Naive thymus-derived CD4-positive, alpha-beta T cell (primary cell): Measurements from ENCODE around the gene SOWAHC. TPM values are rescaled to one million over a fixed set of nuclear protein-coding genes. Genes with fewer than 3 reads are reported as not detected.
"Not testable (repeated sequence)": the region's sequence is repeated elsewhere in the genome, so short reads cannot be mapped to it uniquely, and the experiment has no call there.

Source experiments
- ATAC-seq: fragments of 150-1000 bp; cut with Tn5 transposase; 2 replicates; pipeline ENCODE4 v1.10.0; 2021; ENCODE audit warnings: mild to moderate bottlenecking, moderate library complexity
- CTCF ChIA-PET: fragments of 350-600 bp; sonication (Branson Sonifier 250); formaldehyde crosslinking; loops from one replicate; lab custom pipeline; 2021; ENCODE audit warnings: antibody characterized with exemption; lab: Charles Lee
- POLR2A ChIA-PET: fragments of 350-600 bp; sonication (Branson Sonifier 250); formaldehyde crosslinking; loops from one replicate; lab custom pipeline; 2021; ENCODE audit warnings: antibody characterized with exemption, inconsistent platforms; lab: Charles Lee
- DNase-seq, 9 donors: peaks; one replicate each; pipeline versions ENCODE4 v3.0.0 to v3.0.0-alpha.2; 2020 to 2022; ENCODE audit warnings: mixed read lengths in 1 of 9
- H3K27ac ChIP-seq: one replicate; pipeline ENCODE4 v1.7.0; 2013; ENCODE audit warnings: mild to moderate bottlenecking, low read depth, low read length, moderate library complexity
- H3K27me3 ChIP-seq, 2 donors: one replicate each; pipeline ENCODE4 v1.7.0; 2013; ENCODE audit warnings: low read length in 2 of 2, mild to moderate bottlenecking in 2 of 2, moderate library complexity in 2 of 2; ENCODE audit not compliant: control insufficient read depth in 2 of 2, insufficient read depth in 2 of 2
- H3K36me3 ChIP-seq, 3 experiments: 1 replicate in 2 of 3; 2 replicates in 1 of 3; pipeline ENCODE4 v1.7.0; 2013; ENCODE audit warnings: low read length in 3 of 3, mild to moderate bottlenecking in 3 of 3, moderate library complexity in 1 of 3; ENCODE audit not compliant: insufficient read depth in 3 of 3, control insufficient read depth in 2 of 3
- H3K4me1 ChIP-seq, 2 donors: one replicate each; pipeline ENCODE4 v1.7.0; 2013; ENCODE audit warnings: low read length in 2 of 2, mild to moderate bottlenecking in 2 of 2, moderate library complexity in 1 of 2; ENCODE audit not compliant: control insufficient read depth in 2 of 2, insufficient read depth in 2 of 2
- H3K4me3 ChIP-seq: 2 replicates; pipeline ENCODE4 v1.7.0; 2013; ENCODE audit warnings: mild to moderate bottlenecking, low read length
- H3K9me3 ChIP-seq, 3 experiments: 1 replicate in 2 of 3; 2 replicates in 1 of 3; pipeline ENCODE4 v1.7.0; 2013; ENCODE audit warnings: low read length in 3 of 3; ENCODE audit not compliant: control insufficient read depth in 2 of 3
- H3K27ac Mint-ChIP-seq, 9 donors: one replicate each; pipeline ENCODE4 v1.8.0; 2020 to 2022; ENCODE audit warnings: mixed read lengths in 9 of 9, mild to moderate bottlenecking in 8 of 9, moderate library complexity in 5 of 9, inconsistent platforms in 2 of 9
- H3K27me3 Mint-ChIP-seq, 5 donors: one replicate each; pipeline ENCODE4 v1.8.0; 2021 to 2022; ENCODE audit warnings: mixed read lengths in 5 of 5, mild to moderate bottlenecking in 1 of 5
- H3K36me3 Mint-ChIP-seq, 5 donors: one replicate each; pipeline ENCODE4 v1.8.0; 2020 to 2022; ENCODE audit warnings: mixed read lengths in 5 of 5, mild to moderate bottlenecking in 3 of 5, inconsistent platforms in 1 of 5
- H3K4me1 Mint-ChIP-seq, 7 donors: one replicate each; pipeline ENCODE4 v1.8.0; 2020 to 2022; ENCODE audit warnings: mixed read lengths in 7 of 7, mild to moderate bottlenecking in 3 of 7, inconsistent platforms in 1 of 7
- H3K4me3 Mint-ChIP-seq, 10 donors: one replicate each; pipeline ENCODE4 v1.8.0; 2020 to 2022; ENCODE audit warnings: mild to moderate bottlenecking in 10 of 10, mixed read lengths in 10 of 10, moderate library complexity in 6 of 10, inconsistent platforms in 2 of 10
- H3K9me3 Mint-ChIP-seq, 11 donors: one replicate each; pipeline ENCODE4 v1.8.0; 2020 to 2022; ENCODE audit warnings: mixed read lengths in 11 of 11, mild to moderate bottlenecking in 4 of 11, inconsistent platforms in 1 of 11, moderate library complexity in 1 of 11
- intact Hi-C, 2 donors: fragments of 100-400 bp; cut with micrococcal nuclease; formaldehyde crosslinking; loops; one replicate each; pipeline ENCODE4 v1.15.1; 2023
- polyA plus RNA-seq, 2 donors: library from polyadenylated mRNA; unstranded; fragments of 300-500 nt; fragmentation: Illumina TruSeq; gene quantifications; one replicate each; pipeline ENCODE4 v1.2.3, GENCODE V29; 2021
- total RNA-seq, 6 experiments: library from RNA in 5 of 6; stranded (reverse) in 5 of 6; gene quantifications; 1 replicate in 5 of 6; 2 replicates in 1 of 6; pipeline ENCODE4 v1.2.3 and lab custom pipeline; 2021 to 2026

The SOWAHC gene
- total and polyA plus RNA-seq, 7 experiments from 2014 or later, result 0.16 to 1.2 (median 0.89) TPM

- Mint-ChIP-seq H3K36me3 (peaks cover 0 to 3% (median 0%) of the 10 kb centered on the region in 5 donors), H3K27ac (no peak overlapping the region), H3K9me3 (no peaks in the 10 kb centered on the region), H3K4me1 (no peaks in the 10 kb centered on the region), H3K4me3 (no peak overlapping the region), H3K27me3 (peaks cover 18 to 41% (median 33%) of the 10 kb centered on the region in 5 donors)
- no peaks in the 10 kb centered on the region for H3K4me1 ChIP-seq
- ChIA-PET CTCF (no interaction called here), POLR2A (no interaction called here)
- no peaks in the 10 kb centered on the region for H3K27me3 ChIP-seq
- DNase-seq (no peak), ATAC-seq (no peak)
- no peaks in the 10 kb centered on the region for H3K9me3 ChIP-seq
- no peak overlapping the region for H3K27ac ChIP-seq
- H3K36me3 ChIP-seq, result no peaks in the 10 kb centered on the region
- intact Hi-C loops, result no loop called here
- no peak overlapping the region for H3K4me3 ChIP-seq
These were observed 10.2 kb downstream of the SOWAHC start for GRCh38 chr2:109624339-109624738.

DNA sequence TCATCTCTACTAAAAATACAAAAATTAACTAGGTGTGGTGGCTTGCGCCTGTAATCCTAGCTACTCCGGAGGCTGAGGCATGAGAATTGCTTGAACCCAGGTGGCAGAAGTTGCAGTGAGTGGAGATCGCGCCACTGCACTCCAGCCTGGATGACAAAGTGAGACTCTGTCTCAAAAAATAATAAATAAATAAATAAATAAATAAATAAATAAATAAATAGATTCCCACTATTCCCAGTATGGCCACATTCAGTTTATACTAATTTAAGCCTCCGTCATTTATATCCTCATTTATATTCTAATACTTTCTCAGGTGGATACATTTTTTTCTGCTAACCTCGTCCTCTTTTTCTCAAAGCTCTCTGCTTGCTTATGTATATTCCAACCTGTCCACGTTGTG lies 14.2 kb downstream of the SOWAHC start:
- not testable (repeated sequence) for H3K4me1 Mint-ChIP-seq, H3K9me3 ChIP-seq

GRCh38 chr2:109629867-109630266 lies 15.7 kb downstream of the SOWAHC start:
- CTCF ChIA-PET, result no interaction called here

More for the DNA sequence above, 14.2 kb downstream of the SOWAHC start:
- H3K36me3 ChIP-seq, H3K36me3 Mint-ChIP-seq, H3K27ac Mint-ChIP-seq, intact Hi-C loops, H3K4me3 Mint-ChIP-seq, H3K4me1 ChIP-seq, DNase-seq, CTCF ChIA-PET, H3K27ac ChIP-seq, ATAC-seq, POLR2A ChIA-PET, H3K4me3 ChIP-seq, H3K27me3 ChIP-seq, H3K9me3 Mint-ChIP-seq: not testable (repeated sequence)
- H3K27me3 Mint-ChIP-seq, result peaks cover 7 to 32% (median 17%) of the 10 kb centered on the region in 5 donors

DNA sequence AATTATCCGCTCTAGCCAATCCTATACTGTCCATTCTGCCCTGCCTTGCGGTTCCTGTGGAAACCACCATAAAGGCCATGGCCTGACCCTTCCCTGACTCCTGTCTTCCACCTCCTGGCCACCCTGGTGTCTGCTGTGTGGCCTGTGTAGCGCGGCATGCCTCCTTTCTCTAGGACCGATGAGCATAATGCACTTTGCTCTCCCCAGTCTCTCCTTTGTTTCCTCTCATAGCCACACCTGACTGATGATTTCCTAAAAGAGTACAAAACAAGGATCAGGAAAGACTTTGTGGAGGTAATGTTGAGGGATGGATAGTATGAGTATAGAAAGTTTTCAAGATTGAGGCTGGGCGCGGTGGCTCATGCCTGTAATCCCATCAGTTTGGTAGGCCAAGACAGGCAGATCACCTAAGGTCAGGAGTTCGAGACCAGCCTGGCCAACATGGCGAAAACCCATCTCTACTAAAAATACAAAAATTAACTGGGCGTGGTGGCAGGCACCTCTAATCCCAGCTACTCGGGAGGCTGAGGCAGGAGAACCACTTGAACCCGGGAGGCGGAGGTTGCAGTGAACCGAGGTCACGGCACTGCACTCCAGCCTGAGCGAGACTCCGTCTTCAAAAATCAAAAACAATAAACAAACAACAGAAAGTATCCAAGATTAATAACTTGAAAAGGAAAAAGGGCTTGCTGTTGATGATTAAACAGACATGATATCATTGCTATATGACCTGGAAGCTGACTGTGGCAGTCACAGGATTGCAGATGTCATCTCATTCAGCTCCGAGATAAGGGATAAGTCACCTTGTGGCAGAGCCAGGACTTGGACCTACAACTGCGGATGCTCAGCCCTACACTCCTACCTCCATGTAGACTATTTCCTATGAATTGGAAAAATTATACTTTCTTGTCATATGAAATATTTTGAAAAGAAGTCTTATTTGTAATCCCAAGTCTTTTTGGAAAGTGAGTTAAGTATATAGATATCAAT lies 16.6 kb downstream of the SOWAHC start:
- intact Hi-C loops, result no loop called here
- Histone ChIP-seq H3K27ac (no peak overlapping the region), H3K36me3 (no peaks in the 10 kb centered on the region), H3K4me3 (no peak overlapping the region), H3K27me3 (no peaks in the 10 kb centered on the region), H3K4me1 (no peaks in the 10 kb centered on the region), H3K9me3 (no peaks in the 10 kb centered on the region)
- ChIA-PET POLR2A (no interaction called here), CTCF (no interaction called here)
- H3K4me1 Mint-ChIP-seq, result peaks cover 0 to 4% (median 0%) of the 10 kb centered on the region in 7 donors
- no peak for DNase-seq
- no peaks in the 10 kb centered on the region for H3K36me3 Mint-ChIP-seq
- H3K4me3 Mint-ChIP-seq, result no peak overlapping the region
- ATAC-seq, result no peak
- H3K27ac Mint-ChIP-seq, result no peak overlapping the region
- H3K9me3 Mint-ChIP-seq, result peaks cover 0 to 2% (median 0%) of the 10 kb centered on the region in 11 donors
- peaks cover 0 to 21% (median 3%) of the 10 kb centered on the region in 5 donors for H3K27me3 Mint-ChIP-seq

More at GRCh38 chr2:109629867-109630266, 15.7 kb downstream of the SOWAHC start:
- ATAC-seq, result no peak
- Mint-ChIP-seq H3K4me1 (peaks cover 0 to 4% (median 0%) of the 10 kb centered on the region in 7 donors), H3K9me3 (peaks cover 0 to 2% (median 0%) of the 10 kb centered on the region in 11 donors), H3K4me3 (no peak overlapping the region), H3K27me3 (peaks cover 0 to 25% (median 4%) of the 10 kb centered on the region in 5 donors), H3K27ac (no peak overlapping the region), H3K36me3 (no peaks in the 10 kb centered on the region)
- no peak for DNase-seq
- Histone ChIP-seq H3K27ac (no peak overlapping the region), H3K4me1 (no peaks in the 10 kb centered on the region), H3K27me3 (no peaks in the 10 kb centered on the region), H3K4me3 (no peak overlapping the region), H3K9me3 (no peaks in the 10 kb centered on the region), H3K36me3 (no peaks in the 10 kb centered on the region)
- POLR2A ChIA-PET, result no interaction called here
- intact Hi-C loops, result no loop called here

GRCh38 chr2:109631741-109632140 lies 17.6 kb downstream of the SOWAHC start:
- H3K27me3 Mint-ChIP-seq, result peaks cover 0 to 15% (median 1%) of the 10 kb centered on the region in 5 donors

DNA sequence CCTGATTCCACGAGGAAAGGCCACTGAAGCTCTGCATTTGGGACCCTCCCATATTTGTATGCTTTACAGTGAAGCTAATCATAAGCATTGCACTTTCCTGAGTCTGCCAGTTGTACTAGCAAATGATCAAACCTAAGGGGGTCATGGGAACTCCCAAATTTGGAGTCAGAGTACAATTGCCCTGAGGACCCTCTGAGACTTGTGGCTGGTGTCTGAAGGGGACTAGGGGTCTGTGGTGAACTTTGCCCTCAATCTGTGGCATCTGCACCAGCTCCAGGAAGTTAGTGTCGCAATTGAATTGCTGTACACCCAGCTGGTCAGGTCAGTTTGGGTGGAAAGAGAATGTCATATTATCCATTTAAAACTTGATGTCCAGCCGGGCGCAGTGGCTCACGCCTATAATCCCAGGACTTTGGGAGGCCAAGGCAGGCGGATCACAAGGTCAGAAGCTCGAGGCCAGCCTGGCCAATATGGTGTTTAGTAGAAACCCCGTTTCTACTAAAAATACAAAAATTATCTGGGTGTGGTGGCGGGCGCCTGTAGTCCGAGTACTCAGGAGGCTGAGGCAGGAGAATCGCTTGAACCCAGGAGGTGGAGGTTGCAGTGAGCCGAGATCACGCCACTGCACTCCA lies 18.1 kb downstream of the SOWAHC start:
- POLR2A ChIA-PET, result no interaction called here
- Mint-ChIP-seq H3K4me3 (no peak overlapping the region), H3K27ac (no peak overlapping the region), H3K4me1 (peaks cover 0 to 11% (median 0%) of the 10 kb centered on the region in 7 donors), H3K9me3 (peaks cover 0 to 2% (median 0%) of the 10 kb centered on the region in 11 donors), H3K27me3 (peaks cover 0 to 14% (median 0%) of the 10 kb centered on the region in 5 donors), H3K36me3 (no peaks in the 10 kb centered on the region)
- no peak for ATAC-seq
- intact Hi-C loops, result no loop called here
- no peaks in the 10 kb centered on the region for H3K27me3 ChIP-seq
- H3K4me1 ChIP-seq, result no peaks in the 10 kb centered on the region
- no peak for DNase-seq
- no peaks in the 10 kb centered on the region for H3K9me3 ChIP-seq
- CTCF ChIA-PET, result no interaction called here
- H3K4me3 ChIP-seq, result no peak overlapping the region
- H3K36me3 ChIP-seq, result no peaks in the 10 kb centered on the region
- H3K27ac ChIP-seq, result no peak overlapping the region

More at GRCh38 chr2:109631741-109632140, 17.6 kb downstream of the SOWAHC start:
- Histone ChIP-seq H3K27me3 (no peaks in the 10 kb centered on the region), H3K27ac (no peak overlapping the region), H3K9me3 (no peaks in the 10 kb centered on the region), H3K4me1 (no peaks in the 10 kb centered on the region), H3K36me3 (no peaks in the 10 kb centered on the region), H3K4me3 (no peak overlapping the region)
- H3K9me3 Mint-ChIP-seq, result peaks cover 0 to 2% (median 0%) of the 10 kb centered on the region in 11 donors
- POLR2A ChIA-PET, result no interaction called here
- intact Hi-C loops, result no loop called here
- peaks cover 0 to 10% (median 0%) of the 10 kb centered on the region in 7 donors for H3K4me1 Mint-ChIP-seq
- DNase-seq (no peak), ATAC-seq (no peak)
- CTCF ChIA-PET, result no interaction called here
- H3K4me3 Mint-ChIP-seq, result no peak overlapping the region
- no peaks in the 10 kb centered on the region for H3K36me3 Mint-ChIP-seq
- no peak overlapping the region for H3K27ac Mint-ChIP-seq
